OCI-LY1 (cell line): ENCODE data around the gene TULP3.

Experiments
- EZH2 ChIP-seq: fragments of 200-600 bp; sonication (generic), shearing (Covaris generic); IDR thresholded peaks from 2 replicates; pipeline ENCODE4 v1.8.0; 2017; ENCODE audit warnings: borderline replicate concordance, mixed run types, mild to moderate bottlenecking, antibody characterized with exemption, low read length, moderate library complexity, mixed read lengths
- TF ChIP-seq, protein P1 (sequence below): fragments of 200-600 bp; sonication (generic), shearing (Covaris generic); IDR thresholded peaks from 2 replicates; pipeline ENCODE4 v1.5.1; 2017; ENCODE audit warnings: mild to moderate bottlenecking, antibody characterized with exemption, low read length, moderate library complexity, mixed read lengths

GRCh38 chr12:2858334-2858733, 32.4 kb upstream of the TULP3 start:
- TF ChIP-seq, protein P1, sequence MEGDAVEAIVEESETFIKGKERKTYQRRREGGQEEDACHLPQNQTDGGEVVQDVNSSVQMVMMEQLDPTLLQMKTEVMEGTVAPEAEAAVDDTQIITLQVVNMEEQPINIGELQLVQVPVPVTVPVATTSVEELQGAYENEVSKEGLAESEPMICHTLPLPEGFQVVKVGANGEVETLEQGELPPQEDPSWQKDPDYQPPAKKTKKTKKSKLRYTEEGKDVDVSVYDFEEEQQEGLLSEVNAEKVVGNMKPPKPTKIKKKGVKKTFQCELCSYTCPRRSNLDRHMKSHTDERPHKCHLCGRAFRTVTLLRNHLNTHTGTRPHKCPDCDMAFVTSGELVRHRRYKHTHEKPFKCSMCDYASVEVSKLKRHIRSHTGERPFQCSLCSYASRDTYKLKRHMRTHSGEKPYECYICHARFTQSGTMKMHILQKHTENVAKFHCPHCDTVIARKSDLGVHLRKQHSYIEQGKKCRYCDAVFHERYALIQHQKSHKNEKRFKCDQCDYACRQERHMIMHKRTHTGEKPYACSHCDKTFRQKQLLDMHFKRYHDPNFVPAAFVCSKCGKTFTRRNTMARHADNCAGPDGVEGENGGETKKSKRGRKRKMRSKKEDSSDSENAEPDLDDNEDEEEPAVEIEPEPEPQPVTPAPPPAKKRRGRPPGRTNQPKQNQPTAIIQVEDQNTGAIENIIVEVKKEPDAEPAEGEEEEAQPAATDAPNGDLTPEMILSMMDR = no peak
- TF ChIP-seq EZH2 = no peak
